ENCODE measurements around the gene ZNF133.

GRCh38 chr20:18240997-18241396 lies 47.3 kb upstream of the ZNF133 start:
- TF ChIP-seq CTCF (IDR thresholded peaks at IDR 0.05; ENCODE audit: low read depth, low read length, poor library complexity, severe bottlenecking): no peak
- no peak for TF ChIP-seq EZH2phosphoT487 (IDR thresholded peaks at IDR 0.05; ENCODE audit: borderline replicate concordance, low read length)
